ENCODE measurements around the gene ESPN.
"Not testable (repeated sequence)": the region's sequence is repeated elsewhere in the genome, so short reads cannot be mapped to it uniquely, and the experiment has no call there.

ESPN gene, protein sequence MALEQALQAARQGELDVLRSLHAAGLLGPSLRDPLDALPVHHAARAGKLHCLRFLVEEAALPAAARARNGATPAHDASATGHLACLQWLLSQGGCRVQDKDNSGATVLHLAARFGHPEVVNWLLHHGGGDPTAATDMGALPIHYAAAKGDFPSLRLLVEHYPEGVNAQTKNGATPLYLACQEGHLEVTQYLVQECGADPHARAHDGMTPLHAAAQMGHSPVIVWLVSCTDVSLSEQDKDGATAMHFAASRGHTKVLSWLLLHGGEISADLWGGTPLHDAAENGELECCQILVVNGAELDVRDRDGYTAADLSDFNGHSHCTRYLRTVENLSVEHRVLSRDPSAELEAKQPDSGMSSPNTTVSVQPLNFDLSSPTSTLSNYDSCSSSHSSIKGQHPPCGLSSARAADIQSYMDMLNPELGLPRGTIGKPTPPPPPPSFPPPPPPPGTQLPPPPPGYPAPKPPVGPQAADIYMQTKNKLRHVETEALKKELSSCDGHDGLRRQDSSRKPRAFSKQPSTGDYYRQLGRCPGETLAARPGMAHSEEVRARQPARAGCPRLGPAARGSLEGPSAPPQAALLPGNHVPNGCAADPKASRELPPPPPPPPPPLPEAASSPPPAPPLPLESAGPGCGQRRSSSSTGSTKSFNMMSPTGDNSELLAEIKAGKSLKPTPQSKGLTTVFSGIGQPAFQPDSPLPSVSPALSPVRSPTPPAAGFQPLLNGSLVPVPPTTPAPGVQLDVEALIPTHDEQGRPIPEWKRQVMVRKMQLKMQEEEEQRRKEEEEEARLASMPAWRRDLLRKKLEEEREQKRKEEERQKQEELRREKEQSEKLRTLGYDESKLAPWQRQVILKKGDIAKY

DNA sequence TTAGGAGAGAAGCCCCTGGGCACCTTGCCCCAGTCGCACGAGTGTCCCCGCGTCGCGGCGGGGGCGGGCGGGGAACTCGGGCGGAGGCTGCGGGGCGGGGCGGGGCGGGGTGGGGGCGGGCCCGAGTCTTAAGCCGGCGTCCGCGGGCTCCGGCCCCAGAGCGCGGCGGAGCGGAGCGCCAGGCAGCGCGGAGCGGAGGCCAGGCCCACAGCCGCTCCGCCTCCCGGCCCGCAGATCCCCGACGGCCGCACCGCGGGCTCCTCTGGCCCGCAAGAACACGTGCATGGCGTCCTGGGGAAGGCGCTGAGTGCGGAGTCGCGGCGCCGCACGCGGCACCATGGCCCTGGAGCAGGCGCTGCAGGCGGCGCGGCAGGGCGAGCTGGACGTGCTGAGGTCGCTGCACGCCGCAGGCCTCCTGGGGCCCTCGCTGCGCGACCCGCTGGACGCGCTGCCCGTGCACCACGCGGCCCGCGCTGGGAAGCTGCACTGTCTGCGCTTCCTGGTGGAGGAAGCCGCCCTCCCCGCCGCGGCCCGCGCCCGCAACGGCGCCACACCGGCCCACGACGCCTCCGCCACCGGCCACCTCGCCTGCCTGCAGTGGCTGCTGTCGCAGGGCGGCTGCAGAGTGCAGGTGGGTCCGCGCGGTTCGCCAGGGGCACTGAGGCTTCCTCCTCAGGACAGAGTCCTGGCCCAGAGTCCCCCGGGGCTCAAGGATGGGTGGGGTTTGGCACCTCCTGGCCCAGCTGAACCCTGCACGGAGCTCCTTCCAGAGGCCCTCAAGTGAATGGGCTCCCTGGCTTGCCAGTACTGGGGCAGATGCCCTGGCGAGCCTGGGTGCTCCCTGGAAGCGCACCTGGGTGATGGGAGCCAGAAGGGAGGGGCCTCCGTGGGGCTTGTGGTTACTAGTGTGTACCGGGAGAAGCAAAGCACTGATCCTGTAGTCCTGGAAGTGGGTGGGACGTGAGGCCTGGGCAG is at the start of gene ESPN:
ESPN (plus strand) TSS at position 158 of the 975 bp plus-strand sequence; CDS start at position 338, 180 bp downstream.
- DNase-seq (ENCODE audit: low read depth in 2 of 2) = no peak

DNA sequence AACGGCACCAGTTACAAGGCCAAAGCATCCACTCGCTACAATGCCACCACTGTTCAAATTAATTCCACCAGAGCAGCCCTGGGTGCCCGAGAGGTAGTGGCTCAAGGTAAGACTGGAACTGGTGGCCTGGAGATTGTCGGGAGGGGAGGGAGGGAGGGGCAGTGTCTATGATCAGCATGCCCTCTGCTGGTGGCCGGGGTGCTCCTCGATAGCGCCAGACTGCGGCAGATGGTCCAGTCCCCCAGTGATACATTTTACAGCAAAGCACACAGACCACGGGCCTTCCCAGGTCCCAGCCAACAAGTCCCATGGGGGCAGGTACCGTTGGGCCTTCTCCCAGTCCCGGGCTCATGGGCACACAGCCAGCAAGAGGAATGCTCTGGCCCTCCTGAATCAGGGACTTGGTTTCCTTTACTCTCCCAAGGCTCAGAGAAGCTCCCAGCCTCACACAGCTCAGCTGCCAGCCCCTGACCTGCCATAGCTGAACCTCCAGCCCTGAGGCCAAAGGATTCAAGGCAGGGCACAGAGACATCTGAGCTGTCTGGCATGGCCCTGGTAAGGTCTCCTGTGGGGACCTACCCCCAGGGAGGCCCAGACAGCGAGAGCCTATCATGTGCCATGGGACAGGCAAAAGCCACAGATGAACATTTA is 46.4 kb upstream of the ESPN start:
- DNase-seq (ENCODE audit: low read depth in 2 of 2) = no peak

DNA sequence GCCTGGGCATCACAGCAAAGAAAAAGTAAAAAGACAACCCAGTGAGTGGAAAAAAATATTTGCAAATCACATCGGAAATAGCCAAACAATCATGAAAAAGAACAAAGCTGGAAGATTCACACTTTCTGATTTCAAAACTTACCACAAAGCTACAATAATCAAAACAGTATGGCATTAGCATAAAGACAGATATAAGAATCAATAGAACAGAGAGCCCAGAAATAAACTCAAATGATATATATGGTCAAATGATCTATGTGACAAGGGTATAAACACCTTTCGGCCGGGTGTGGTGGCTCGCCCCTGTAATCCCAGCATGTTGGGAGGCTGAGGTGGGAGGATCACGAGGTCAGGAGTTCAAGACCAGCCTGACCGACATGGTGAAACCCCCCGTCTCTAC is 44.5 kb upstream of the ESPN start:
- no peak for DNase-seq (ENCODE audit: low read depth in 2 of 2)

DNA sequence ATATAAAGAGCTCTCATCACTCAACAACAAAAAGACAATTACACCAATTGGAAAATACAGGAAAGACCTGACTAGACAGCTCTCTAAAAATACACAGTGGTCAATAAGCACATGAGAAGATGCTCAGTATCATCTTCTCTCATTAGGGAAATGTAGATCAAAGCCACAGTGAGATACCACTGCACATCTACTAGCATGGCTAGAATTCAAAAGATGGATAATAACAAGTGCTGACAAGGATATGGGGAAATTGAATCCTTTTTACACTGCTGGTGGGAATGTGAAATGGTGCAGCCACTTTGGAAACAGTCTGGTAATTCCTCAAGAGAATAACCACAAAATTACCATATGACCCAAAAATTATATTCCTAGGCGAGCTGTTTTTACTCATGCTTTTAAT is 40.4 kb upstream of the ESPN start:
- DNase-seq (ENCODE audit: low read depth in 2 of 2) = no peak

DNA sequence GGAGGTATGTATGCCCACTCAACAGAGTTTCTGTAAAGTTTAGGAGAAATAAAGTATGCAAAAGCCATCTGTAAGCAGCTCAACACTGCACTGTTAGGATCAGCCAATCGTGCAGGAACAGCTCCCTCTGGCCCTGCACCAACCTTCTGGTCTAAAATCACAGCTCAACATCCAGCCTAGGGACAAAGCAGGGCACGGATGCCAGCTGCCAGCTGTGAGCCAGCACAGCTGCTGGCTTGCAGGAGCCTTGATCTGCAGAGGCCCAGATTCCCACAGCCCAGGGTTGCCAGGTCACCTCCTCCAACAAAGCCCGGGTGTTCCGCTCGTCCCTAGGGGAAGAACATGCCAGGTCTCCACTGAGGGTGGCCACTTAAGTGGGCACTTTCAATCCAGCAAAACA is 39.6 kb upstream of the ESPN start:
- DNase-seq (ENCODE audit: low read depth in 2 of 2) = no peak

DNA sequence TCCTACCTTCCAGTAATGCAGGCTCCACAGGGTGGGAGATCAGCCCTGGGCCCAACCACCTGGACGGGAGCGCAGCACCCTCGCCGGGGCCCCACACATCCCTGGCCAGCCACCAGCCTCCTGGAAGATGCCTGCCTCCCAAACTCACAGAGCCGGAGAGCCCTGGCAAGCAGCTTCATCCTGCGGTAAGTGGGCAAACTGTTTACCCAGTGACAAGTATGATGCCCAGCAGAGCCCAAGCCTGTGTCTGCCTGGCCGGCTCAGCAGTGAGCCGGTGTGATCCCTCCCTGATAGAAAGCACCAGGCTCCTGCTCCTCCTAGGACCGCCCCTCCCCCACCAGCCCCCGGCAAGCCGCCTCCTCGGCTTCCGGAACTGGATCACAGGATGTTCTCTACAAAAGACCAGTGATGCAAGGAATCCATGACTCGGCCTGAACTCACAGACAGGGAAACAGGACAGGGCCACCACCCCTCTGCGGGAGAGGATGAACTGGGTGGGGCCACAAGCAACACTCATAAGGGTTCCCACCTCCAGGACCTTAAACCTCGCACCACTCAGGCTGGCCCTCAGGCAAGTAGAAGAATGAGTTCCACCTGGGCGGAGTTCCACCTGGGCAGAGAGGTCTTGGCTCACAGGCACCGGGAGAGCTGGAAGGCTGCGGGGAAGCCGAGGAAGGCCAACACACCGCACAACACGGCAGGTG is 38.9 kb upstream of the ESPN start:
- DNase-seq (ENCODE audit: low read depth in 2 of 2) = no peak

DNA sequence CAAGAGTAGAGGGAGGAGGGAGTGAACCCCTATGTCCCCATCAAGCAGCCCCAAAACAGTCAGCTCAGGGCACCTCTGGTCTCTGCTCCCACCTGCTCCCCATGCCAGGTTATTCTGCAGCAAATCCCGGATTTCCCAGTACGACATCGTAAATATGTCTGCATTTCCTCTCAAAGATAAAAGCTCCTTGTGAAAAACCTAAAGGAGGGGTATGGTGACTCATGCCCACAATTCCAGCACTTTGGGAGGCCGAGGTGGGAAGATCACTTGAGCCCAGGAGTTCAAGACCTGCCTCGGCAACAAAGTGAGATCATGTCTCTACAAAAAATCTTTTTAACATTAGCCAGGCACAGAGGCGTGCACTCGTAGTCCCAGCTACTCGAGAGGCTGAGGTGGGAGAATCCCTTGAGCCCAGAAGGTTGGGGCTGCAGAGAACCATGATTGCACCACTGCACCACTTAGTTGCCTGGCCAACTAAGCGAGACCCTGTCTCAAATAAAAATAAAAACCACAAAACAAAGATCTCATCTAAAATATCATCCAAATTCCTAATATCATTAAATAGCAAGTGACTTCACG is 38.1 kb upstream of the ESPN start:
- DNase-seq (ENCODE audit: low read depth in 2 of 2) = no peak

DNA sequence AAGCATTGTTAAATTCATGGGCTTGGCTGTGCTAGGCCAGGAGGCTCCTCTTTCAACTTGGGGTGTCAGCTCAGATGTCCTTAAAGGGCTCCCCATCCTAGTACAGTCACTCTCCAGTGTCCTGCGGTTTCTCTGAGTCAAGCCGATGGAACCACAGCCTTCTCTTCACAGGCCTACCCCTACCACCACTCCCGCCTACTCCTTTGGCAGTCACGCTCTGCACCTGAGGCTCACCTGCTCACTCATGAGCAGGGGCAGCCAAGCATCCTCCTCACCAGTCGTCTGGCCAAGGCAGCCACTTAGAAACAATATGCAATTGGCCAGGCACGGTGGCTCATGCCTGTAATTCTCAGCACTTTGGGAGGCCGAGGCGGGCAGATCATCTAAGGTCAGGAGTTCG is 34.6 kb upstream of the ESPN start:
- no peak for DNase-seq (ENCODE audit: low read depth in 2 of 2)

DNA sequence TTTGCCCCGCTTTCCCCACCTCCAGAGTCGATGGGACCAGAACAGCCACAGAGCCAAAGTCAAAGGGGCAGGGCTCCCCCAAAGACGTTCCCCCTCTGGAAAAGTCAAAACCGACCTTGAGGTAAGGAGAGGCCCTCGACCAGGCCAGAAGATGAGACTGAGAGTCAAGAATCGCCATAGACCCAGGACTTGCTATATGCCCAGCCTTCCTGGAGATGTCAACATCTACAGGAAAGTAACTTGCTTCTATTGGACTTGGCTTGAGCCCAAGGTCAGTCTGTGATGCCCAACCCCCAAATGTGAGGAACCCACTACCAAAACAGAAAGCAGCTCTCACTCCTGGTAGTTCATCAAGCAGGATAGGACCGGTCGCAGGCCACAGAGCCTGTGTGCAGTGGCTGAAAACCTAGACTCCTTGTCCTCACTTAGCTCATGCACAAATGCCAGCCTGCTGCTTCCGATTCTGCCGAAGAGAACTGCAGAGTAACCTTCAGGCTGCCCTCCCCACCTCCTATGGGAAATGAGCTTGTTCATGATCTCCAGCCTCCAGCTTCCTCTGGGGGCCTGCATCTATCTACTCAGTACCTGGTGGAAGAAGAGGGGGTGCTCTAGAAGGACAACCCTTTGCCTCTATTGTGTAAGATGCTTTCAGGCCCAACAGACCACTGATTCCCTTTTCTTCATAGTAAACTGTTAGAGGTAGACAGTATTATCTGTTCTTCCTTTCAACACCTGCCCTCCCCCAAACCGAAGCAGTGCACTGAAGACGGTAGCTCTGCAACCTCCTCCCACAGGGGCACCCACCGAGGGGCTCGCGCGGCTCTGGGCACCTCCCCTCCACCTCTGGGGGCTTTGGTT is 32.4 kb upstream of the ESPN start:
- no peak for DNase-seq (ENCODE audit: low read depth in 2 of 2)

DNA sequence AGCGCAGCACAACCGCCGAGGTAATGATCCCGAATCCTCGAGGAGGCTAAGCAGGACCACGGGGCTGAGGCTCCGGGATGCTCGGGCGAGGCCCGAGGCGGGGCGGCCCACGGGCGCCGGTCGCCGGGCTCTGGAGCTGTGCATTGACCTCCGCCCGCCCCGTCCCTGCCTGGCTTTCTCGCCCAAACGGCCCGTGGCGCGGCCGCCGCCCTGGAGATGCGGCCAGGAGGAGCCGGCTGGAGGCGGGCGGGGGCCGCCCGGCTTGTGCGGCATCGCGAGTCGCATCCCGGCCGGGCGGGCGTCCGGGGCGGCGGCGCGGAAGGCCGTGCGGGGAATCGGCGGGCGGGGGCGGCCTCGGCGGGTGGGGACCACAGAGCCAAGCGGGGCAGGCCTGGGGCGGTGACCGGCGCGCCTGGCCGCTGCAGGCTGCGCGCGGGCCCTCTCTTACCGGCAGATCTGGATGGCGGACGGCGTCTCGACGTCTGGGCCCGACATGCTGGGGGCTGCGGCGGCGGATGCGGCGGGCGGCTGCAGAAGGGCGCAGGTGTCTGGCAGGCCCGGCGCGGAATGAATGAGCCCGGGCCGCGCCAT is 31.7 kb upstream of the ESPN start:
- DNase-seq (ENCODE audit: low read depth in 2 of 2) = no peak

DNA sequence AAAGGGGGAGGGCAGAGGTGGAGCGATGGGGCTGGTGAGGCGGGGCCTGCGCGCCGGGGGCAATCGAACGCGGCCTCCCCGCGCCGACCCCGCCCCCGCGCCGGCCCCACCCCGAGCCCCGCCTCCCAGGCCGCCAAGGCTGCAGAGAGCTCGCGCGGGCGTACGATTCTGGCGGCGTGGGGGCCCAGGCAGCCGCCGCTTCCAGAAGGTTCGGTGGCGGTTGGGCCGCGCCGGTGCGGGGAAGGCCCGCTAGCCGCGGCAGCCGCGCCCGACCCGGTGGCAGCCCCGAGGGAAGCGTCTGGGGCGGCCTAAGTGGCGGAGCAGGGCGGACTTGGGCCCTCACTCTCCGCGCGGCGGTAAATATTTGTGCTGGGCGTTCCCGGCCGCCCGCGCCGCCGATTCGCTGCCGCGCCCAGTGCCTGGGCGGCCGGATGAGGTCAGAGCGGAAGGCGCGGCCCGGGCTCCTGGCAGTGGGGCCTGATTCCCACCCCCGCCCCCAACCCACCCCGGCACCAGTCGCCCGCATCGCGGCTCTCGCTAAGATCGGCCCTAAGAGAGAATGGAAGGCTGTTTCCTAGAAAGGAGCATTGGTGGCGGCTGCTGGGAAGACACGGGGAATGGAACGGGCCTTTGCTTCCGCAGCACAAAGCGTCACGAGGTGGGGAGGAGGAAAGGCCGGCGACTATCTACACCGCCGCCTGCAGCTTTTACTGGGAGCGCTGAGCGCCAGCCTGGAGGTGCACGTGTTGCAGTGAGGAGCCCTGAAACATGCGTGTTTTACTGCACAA is 31.0 kb upstream of the ESPN start, which contains the start of gene ACOT7:
ACOT7 (minus strand) TSS at position 368 of the 788 bp plus-strand sequence. CDS start 368 bp downstream, outside the sequence.
- peak; percentile 90 for DNase-seq (ENCODE audit: low read depth in 2 of 2)

DNA sequence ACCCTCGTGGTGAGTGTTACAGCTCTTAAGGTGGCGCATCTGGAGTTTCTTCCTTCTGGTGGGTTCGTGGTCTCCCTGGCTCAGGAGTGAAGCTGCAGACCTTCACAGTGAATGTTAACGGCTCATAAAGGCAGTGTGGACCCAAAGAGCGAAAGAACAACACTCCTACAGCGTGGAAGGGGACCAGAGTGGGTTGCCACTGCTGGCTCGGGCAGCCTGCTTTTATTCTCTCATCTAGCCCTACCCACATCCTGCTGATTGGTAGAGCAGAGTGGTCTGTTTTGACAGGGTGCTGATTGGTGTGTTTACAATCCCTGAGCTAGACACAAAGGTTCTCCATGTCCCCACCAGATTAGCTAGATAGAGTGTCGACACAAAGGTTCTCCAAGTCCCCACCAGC is 29.4 kb upstream of the ESPN start:
- DNase-seq (ENCODE audit: low read depth in 2 of 2) = not testable (repeated sequence)

DNA sequence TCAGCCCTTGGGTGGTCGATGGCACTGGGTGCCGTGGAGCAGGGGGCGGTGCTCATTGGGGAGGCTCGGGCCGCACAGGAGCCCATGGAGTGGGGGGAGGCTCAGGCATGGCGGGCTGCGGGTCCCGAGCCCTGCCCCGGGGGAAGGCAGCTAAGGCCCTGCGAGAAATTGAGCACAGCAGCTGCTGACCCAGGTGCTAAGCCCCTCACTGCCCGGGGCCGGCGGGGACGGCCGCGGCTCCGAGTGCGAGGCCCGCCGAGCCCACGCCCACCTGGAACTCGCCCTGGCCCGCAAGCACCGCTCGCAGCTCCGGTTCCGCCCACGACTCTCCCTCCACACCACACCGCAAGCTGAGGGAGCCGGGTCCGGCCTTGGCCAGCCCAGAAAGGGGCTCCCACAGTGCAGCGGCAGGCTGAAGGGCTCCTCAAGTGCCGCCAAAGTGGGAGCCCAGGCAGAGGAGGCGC is 28.8 kb upstream of the ESPN start:
- DNase-seq (ENCODE audit: low read depth in 2 of 2) = not testable (repeated sequence)

DNA sequence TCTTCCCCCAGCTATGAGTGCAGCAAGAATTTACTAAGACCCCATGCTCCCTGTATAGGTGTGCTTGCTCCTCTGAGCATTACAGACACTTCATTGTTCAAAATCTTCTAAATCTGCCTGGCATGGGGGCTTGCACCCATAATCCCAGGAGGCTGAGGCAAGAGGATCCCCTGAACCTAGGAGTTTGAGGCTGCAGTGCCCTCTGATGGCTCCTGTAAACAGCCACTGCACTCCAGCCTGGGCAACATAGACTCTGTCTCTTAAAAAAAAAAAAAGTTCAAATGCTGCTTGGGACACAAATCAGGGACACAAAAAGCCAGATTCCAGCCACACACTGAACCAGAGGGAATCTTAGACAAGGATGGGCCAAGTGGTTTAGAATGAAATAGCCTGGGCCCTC is 27.6 kb upstream of the ESPN start:
- DNase-seq (ENCODE audit: low read depth in 2 of 2) = no peak

DNA sequence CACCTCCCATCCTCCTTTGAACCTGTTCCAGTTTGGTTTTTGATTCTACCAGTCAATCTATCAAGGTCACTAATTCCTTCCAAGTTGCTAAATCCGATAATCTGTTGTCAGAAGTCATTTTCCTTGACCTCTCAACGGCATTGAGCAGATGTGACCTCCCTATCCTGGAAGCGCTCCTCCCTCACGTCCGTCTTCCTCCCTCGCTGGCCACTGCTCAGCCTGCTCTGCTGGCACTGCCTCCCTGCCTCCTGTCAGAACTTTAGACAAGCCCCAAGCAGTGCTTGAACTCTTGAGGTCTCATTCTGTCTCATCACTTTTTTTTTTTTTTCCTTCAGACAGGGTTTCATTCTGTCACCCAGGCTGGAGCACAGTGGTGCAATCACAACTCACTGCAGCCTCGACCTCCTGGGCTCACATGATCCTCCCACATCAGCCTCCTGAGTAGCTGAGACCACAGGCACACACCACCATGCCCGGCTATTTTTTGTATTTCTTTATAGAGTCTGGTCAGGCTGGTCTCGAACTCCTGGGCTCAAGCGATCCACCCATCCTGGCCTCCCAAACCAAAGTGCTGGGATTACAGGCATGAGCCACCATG is 26.6 kb upstream of the ESPN start:
- DNase-seq (ENCODE audit: low read depth in 2 of 2) = no peak

DNA sequence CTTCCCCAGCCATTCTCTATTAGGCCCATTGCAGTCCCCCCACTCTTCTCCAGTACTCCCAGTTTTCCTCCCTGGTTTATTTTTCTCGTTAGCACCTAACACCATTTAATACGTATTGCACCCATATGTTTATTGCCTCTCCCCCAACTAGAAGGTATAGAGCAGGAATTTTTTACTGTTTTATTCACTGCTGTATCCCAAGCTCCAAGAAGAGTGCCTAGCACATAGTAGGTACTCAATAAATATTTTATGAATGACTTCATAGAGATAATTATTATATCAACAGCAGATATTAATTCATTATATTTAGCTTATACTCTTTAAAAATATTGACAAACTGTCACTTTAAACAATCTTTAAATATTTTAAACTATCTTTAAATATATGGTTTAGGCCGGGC is 25.3 kb upstream of the ESPN start:
- no peak for DNase-seq (ENCODE audit: low read depth in 2 of 2)

DNA sequence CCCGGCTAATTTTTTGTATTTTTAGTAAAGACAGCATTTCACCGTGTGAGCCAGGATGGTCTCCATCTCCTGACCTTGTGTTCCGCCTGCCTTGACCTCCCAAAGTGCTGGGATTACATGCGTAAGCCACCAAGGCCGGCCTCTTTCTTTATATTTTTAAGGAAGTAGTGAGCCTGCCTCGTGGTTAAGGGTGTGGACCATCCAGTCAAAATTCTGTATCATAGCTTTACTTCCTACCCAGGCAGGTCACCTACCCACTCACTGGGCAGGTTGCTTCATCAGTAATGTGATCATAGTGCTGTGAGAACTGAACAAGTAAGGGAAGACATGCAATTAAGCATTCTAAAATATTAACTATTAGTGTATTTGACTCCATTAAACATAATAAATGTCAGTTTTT is 22.9 kb upstream of the ESPN start:
- DNase-seq (ENCODE audit: low read depth in 2 of 2) = no peak

Data from stimulated activated CD4-positive, alpha-beta T cell treated with anti-CD3 and anti-CD28 coated beads, Interleukin-4, amount 100 ng/mL, for 48 hours (primary cell).